ENCODE data around the gene SAMMSON. TPM values are rescaled to one million over a fixed set of nuclear protein-coding genes. Genes with fewer than 3 reads are reported as not detected.

The SAMMSON gene
- polyA plus RNA-seq, 1 of the 3 experiments (the other 2 are of a cell fraction): not detected

- Histone ChIP-seq H3K27ac (ENCODE audit: low read depth in 2 of 2, low read length in 1 of 2) (no peak overlapping the region), H3K4me3 (ENCODE audit: low read depth in 2 of 2, low read length in 1 of 2) (no peak overlapping the region), H3K4me1 (ENCODE audit: control insufficient read depth in 1 of 2, insufficient read depth in 2 of 2, low read depth in 1 of 2, low read length in 1 of 2) (no peaks in the 10 kb centered on the region), H2AFZ (ENCODE audit: low read depth) (no peak overlapping the region), H3K36me3 (replicated peaks in 1 of 2; ENCODE audit: control insufficient read depth in 1 of 2, insufficient read depth in 2 of 2, low read length in 1 of 2) (no peaks in the 10 kb centered on the region), H3K27me3 (ENCODE audit: insufficient read depth) (no peaks in the 10 kb centered on the region), H3K9me2 (no peaks in the 10 kb centered on the region), H3K4me2 (no peak overlapping the region), H3F3A (replicated peaks; ENCODE audit: insufficient read depth) (no peaks in the 10 kb centered on the region), H3K9me3 (no peaks in the 10 kb centered on the region), H3K9ac (no peak overlapping the region), H3K79me2 (ENCODE audit: insufficient read depth) (no peaks in the 10 kb centered on the region), H4K20me1 (ENCODE audit: insufficient read depth) (no peaks in the 10 kb centered on the region)
- WGBS (ENCODE audit: low lambda C conversion rate): 70% methylated on average over 5 of the region's 5 CpGs
- DNase-seq: no peak
- POLR2A ChIA-PET: no interaction called here
- CTCF ChIA-PET: interaction anchor here (1.1 to 3.2 kb wide), 4 partner anchors 21 to 934 kb away, joined by 3 to 20 read pairs (median 7); no protein-coding TSS in a partner anchor
- no peak for TF ChIP-seq NFIC (IDR thresholded peaks at IDR 0.05; ENCODE audit: borderline replicate concordance)
- no peak for TF ChIP-seq YY1 (IDR thresholded peaks at IDR 0.05; ENCODE audit: low read depth)
- TF ChIP-seq TEAD4 (IDR thresholded peaks at IDR 0.05; ENCODE audit: borderline replicate concordance, insufficient read depth): no peak
Measured at GRCh38 chr3:70069557-70069956, 70.0 kb downstream of the SAMMSON start.

GRCh38 chr3:70071138-70071537, 71.6 kb downstream of the SAMMSON start:
- no peaks in the 10 kb centered on the region for H3F3A ChIP-seq (replicated peaks; ENCODE audit: insufficient read depth)
- CTCF ChIA-PET: interaction anchor here (0.6 to 3.2 kb wide), 5 partner anchors 12 to 1933 kb away, joined by 3 to 20 read pairs (median 5); no protein-coding TSS in a partner anchor
- no peak for TF ChIP-seq RCOR1 (IDR thresholded peaks at IDR 0.05; ENCODE audit: low read length)
- TF ChIP-seq CHD2 (IDR thresholded peaks at IDR 0.05; ENCODE audit: low read length, partially characterized antibody): no peak
- TF ChIP-seq USF1 (IDR thresholded peaks at IDR 0.05; ENCODE audit: borderline replicate concordance, low read depth): no peak
- TF ChIP-seq TCF12 (IDR thresholded peaks at IDR 0.05): no peak
- no peak for TF ChIP-seq MEF2A (IDR thresholded peaks at IDR 0.05; ENCODE audit: borderline replicate concordance, low read depth)
- no peak for TF ChIP-seq RAD21 (IDR thresholded peaks at IDR 0.05; ENCODE audit: low read length)
- TF ChIP-seq NFIC (IDR thresholded peaks at IDR 0.05; ENCODE audit: borderline replicate concordance): no peak
- no peak for TF ChIP-seq GABPA (IDR thresholded peaks at IDR 0.05; ENCODE audit: low read depth)
- no peak for TF ChIP-seq ELF1 (IDR thresholded peaks at IDR 0.05)
- no peaks in the 10 kb centered on the region for H4K20me1 ChIP-seq (ENCODE audit: insufficient read depth)
- 45% methylated on average over 4 of the region's 4 CpGs for WGBS (ENCODE audit: low lambda C conversion rate)
- POLR2A ChIA-PET: no interaction called here
- no peaks in the 10 kb centered on the region for H3K27me3 ChIP-seq (ENCODE audit: insufficient read depth)
- no peaks in the 10 kb centered on the region for H3K4me1 ChIP-seq (ENCODE audit: control insufficient read depth in 1 of 2, insufficient read depth in 2 of 2, low read depth in 1 of 2, low read length in 1 of 2)
- H3K9me3 ChIP-seq: no peaks in the 10 kb centered on the region
- no peak overlapping the region for H2AFZ ChIP-seq (ENCODE audit: low read depth)
- no peaks in the 10 kb centered on the region for H3K36me3 ChIP-seq (replicated peaks in 1 of 2; ENCODE audit: control insufficient read depth in 1 of 2, insufficient read depth in 2 of 2, low read length in 1 of 2)
- H3K27ac ChIP-seq (ENCODE audit: low read depth in 2 of 2, low read length in 1 of 2): no peak overlapping the region
- H3K4me3 ChIP-seq (ENCODE audit: low read depth in 2 of 2, low read length in 1 of 2): no peak overlapping the region
- no peaks in the 10 kb centered on the region for H3K9me2 ChIP-seq
- DNase-seq: no peak
- no peaks in the 10 kb centered on the region for H3K79me2 ChIP-seq (ENCODE audit: insufficient read depth)
- H3K4me2 ChIP-seq: no peak overlapping the region
- no peak overlapping the region for H3K9ac ChIP-seq

GRCh38 chr3:70072180-70072579, 72.6 kb downstream of the SAMMSON start:
- Histone ChIP-seq H3K36me3 (replicated peaks in 1 of 2; ENCODE audit: control insufficient read depth in 1 of 2, insufficient read depth in 2 of 2, low read length in 1 of 2) (no peaks in the 10 kb centered on the region), H3K27ac (ENCODE audit: low read depth in 2 of 2, low read length in 1 of 2) (no peak overlapping the region), H4K20me1 (ENCODE audit: insufficient read depth) (no peaks in the 10 kb centered on the region), H3K9me2 (no peaks in the 10 kb centered on the region), H3K9ac (no peak overlapping the region), H3K79me2 (ENCODE audit: insufficient read depth) (no peaks in the 10 kb centered on the region), H3K4me1 (ENCODE audit: control insufficient read depth in 1 of 2, insufficient read depth in 2 of 2, low read depth in 1 of 2, low read length in 1 of 2) (no peaks in the 10 kb centered on the region), H3K4me3 (ENCODE audit: low read depth in 2 of 2, low read length in 1 of 2) (no peak overlapping the region), H3F3A (replicated peaks; ENCODE audit: insufficient read depth) (no peaks in the 10 kb centered on the region), H3K9me3 (no peaks in the 10 kb centered on the region), H3K27me3 (ENCODE audit: insufficient read depth) (no peaks in the 10 kb centered on the region), H2AFZ (ENCODE audit: low read depth) (no peak overlapping the region), H3K4me2 (no peak overlapping the region)
- POLR2A ChIA-PET: no interaction called here
- TF ChIP-seq EZH2phosphoT487 (IDR thresholded peaks at IDR 0.05; ENCODE audit: borderline replicate concordance, low read depth): no peak
- TF ChIP-seq RCOR1 (IDR thresholded peaks at IDR 0.05; ENCODE audit: low read length): no peak
- TF ChIP-seq SMC3 (IDR thresholded peaks at IDR 0.05; ENCODE audit: low read depth, low read length): no peak
- no peak for TF ChIP-seq MAX (IDR thresholded peaks at IDR 0.05; ENCODE audit: low read depth)
- no peak for TF ChIP-seq EP300 (IDR thresholded peaks at IDR 0.05; ENCODE audit: borderline replicate concordance in 1 of 2, low read depth in 1 of 2, low read length in 1 of 2)
- no peak for TF ChIP-seq MEF2A (IDR thresholded peaks at IDR 0.05; ENCODE audit: borderline replicate concordance, low read depth)
- TF ChIP-seq PBX3 (IDR thresholded peaks at IDR 0.05): no peak
- no peak for TF ChIP-seq GATA2 (CRISPR knock-in tag; IDR thresholded peaks at IDR 0.05)
- TF ChIP-seq IRF3 (IDR thresholded peaks at IDR 0.05; ENCODE audit: low read depth, low read length): no peak
- TF ChIP-seq CTCF (IDR thresholded peaks at IDR 0.05): no peak
- TF ChIP-seq RAD21 (IDR thresholded peaks at IDR 0.05; ENCODE audit: low read length): no peak
- no peak for DNase-seq
- CTCF ChIA-PET: interaction anchor here (1.2 to 2.0 kb wide), 4 partner anchors 8 to 35 kb away, joined by 3 to 5 read pairs (median 4); no protein-coding TSS in a partner anchor
- WGBS (ENCODE audit: low lambda C conversion rate): 41% methylated on average over 9 of the region's 9 CpGs

Data from SK-N-SH (cell line).